Endothelial cell of umbilical vein (primary cell): ENCODE measurements around the gene BCAS3. TPM values are rescaled to one million over a fixed set of nuclear protein-coding genes. Genes with fewer than 3 reads are reported as not detected.

ENCODE experiments used
- BruUV-seq: library from RNA; stranded (reverse); fragments of 400-500 nt; replicated peaks from 2 replicates; lab custom pipeline; 2021; lab: Mats Ljungman, UMichigan
- CTCF ChIA-PET: fragments of 300-600, 350-600 bp; sonication (Branson Sonifier 250); formaldehyde crosslinking; loops from one replicate; lab custom pipeline; 2021; ENCODE audit warnings: antibody characterized with exemption, inconsistent platforms; lab: Charles Lee
- POLR2A ChIA-PET: fragments of 300-600, 350-600 bp; sonication (Branson Sonifier 250); formaldehyde crosslinking; loops from one replicate; lab custom pipeline; 2021; ENCODE audit warnings: antibody characterized with exemption, inconsistent platforms; lab: Charles Lee
- DNase-seq: peaks from one replicate; pipeline ENCODE4 v3.0.0-alpha.2; 2011; ENCODE audit warnings: low read depth, low spot score
- FAIRE-seq: peaks from 2 replicates; lab custom pipeline; 2011; peaks lifted over from hg19 to GRCh38; lab: Jason Lieb, UNC
- H2AFZ ChIP-seq: 2 replicates; pipeline ENCODE4 v1.6.0; 2012; ENCODE audit warnings: low read depth, low read length, control low read depth, inconsistent platforms
- H3K27ac ChIP-seq: 2 replicates; pipeline ENCODE4 v1.5.1; 2011; ENCODE audit warnings: low read depth, mild to moderate bottlenecking, control low read depth, low read length, moderate library complexity; ENCODE audit not compliant: insufficient read depth
- H3K27me3 ChIP-seq, 2 experiments: 2 replicates each; pipeline versions ENCODE4 v1.6.0 to v1.6.1; 2011; ENCODE audit warnings: low read length in 2 of 2, mixed read lengths in 1 of 2; ENCODE audit not compliant: control insufficient read depth in 2 of 2, insufficient read depth in 2 of 2
- H3K36me3 ChIP-seq, 2 experiments: 2 replicates in 1 of 2; 3 replicates in 1 of 2; pipeline ENCODE4 v1.5.1; 2011; ENCODE audit warnings: low read length in 2 of 2, mild to moderate bottlenecking in 1 of 2, moderate library complexity in 1 of 2; ENCODE audit not compliant: control insufficient read depth in 2 of 2, insufficient read depth in 2 of 2; ENCODE audit errors: extremely low read depth in 1 of 2
- H3K4me1 ChIP-seq: 3 replicates; pipeline ENCODE4 v1.5.1; 2011; ENCODE audit warnings: mild to moderate bottlenecking, low read length; ENCODE audit not compliant: control insufficient read depth, insufficient read depth; ENCODE audit errors: extremely low read depth
- H3K4me2 ChIP-seq: 2 replicates; pipeline ENCODE4 v1.6.1; 2011; ENCODE audit warnings: low read length, control low read depth, mixed read lengths; ENCODE audit not compliant: insufficient read depth
- H3K4me3 ChIP-seq, 3 experiments: fragments of 200-600 bp in 1 of 3; sonication (generic), shearing (Covaris generic) in 1 of 3; replicated peaks in 1 of 3; 2 replicates each; pipeline ENCODE4 v1.5.1; 2011 to 2016; ENCODE audit warnings: control low read depth in 3 of 3, low read length in 3 of 3, mild to moderate bottlenecking in 2 of 3, inconsistent platforms in 1 of 3, low read depth in 1 of 3, moderate library complexity in 1 of 3; ENCODE audit not compliant: insufficient read depth in 1 of 3
- H3K79me2 ChIP-seq: 2 replicates; pipeline ENCODE4 v1.6.0; 2012; ENCODE audit warnings: low read length, inconsistent platforms; ENCODE audit not compliant: control insufficient read depth, insufficient read depth
- H3K9ac ChIP-seq: replicated peaks from 2 replicates; pipeline ENCODE3; 2011; ENCODE audit warnings: low read length, control low read depth; ENCODE audit not compliant: insufficient read depth; ENCODE audit errors: extremely low read depth
- H3K9me1 ChIP-seq: replicated peaks from 3 replicates; pipeline ENCODE4 v1.6.0; 2011; ENCODE audit warnings: mild to moderate bottlenecking, low read length; ENCODE audit not compliant: control insufficient read depth, insufficient read depth; ENCODE audit errors: extremely low read depth
- H3K9me3 ChIP-seq: replicated peaks from 2 replicates; pipeline ENCODE4 v1.5.1; 2012; ENCODE audit warnings: low read length, inconsistent platforms; ENCODE audit not compliant: control insufficient read depth, insufficient read depth
- H4K20me1 ChIP-seq: replicated peaks from 2 replicates; pipeline ENCODE3; 2011; ENCODE audit warnings: mild to moderate bottlenecking, low read length; ENCODE audit not compliant: control insufficient read depth, insufficient read depth; ENCODE audit errors: extremely low read depth
- CTCF ChIP-seq, 2 donors: IDR thresholded peaks; 1 replicate in 1 of 2; 2 replicates in 1 of 2; pipeline ENCODE4 v1.5.1; 2011; ENCODE audit warnings: low read length in 2 of 2, mild to moderate bottlenecking in 2 of 2, moderate library complexity in 2 of 2, control low read depth in 1 of 2, inconsistent platforms in 1 of 2, low read depth in 1 of 2; ENCODE audit not compliant: insufficient read depth in 1 of 2; ENCODE audit errors: extremely low read depth in 1 of 2
- EZH2 ChIP-seq: IDR thresholded peaks from 2 replicates; pipeline ENCODE4 v1.6.1; 2012; ENCODE audit warnings: borderline replicate concordance, low read depth, mild to moderate bottlenecking, moderate library complexity, low read length, inconsistent platforms; ENCODE audit not compliant: severe bottlenecking
- JUN ChIP-seq: IDR thresholded peaks from 2 replicates; pipeline ENCODE4 v1.6.1; 2011; ENCODE audit warnings: borderline replicate concordance, low read depth; ENCODE audit not compliant: insufficient read length, insufficient read depth
- POLR2AphosphoS5 ChIP-seq: IDR thresholded peaks from 2 replicates; pipeline ENCODE4 v1.6.1; 2012; ENCODE audit warnings: low read depth, mild to moderate bottlenecking, control low read depth, low read length, moderate library complexity; ENCODE audit not compliant: insufficient read depth
- dilution Hi-C: fragments of 300-500 bp; cut with MboI; formaldehyde crosslinking; loops from one replicate; pipeline ENCODE4 v1.15.0; 2019; ENCODE audit warnings: low sequenced_read_pairs; ENCODE audit not compliant: extremely low pct_ligation_motif_present
- intact Hi-C: fragments of 100-400 bp; cut with micrococcal nuclease; formaldehyde crosslinking; loops from one replicate; pipeline ENCODE4 v1.10.0; 2022
- polyA plus RNA-seq, 4 experiments: library from polyadenylated mRNA; depleted of rRNA in 3 of 4; stranded (reverse) in 3 of 4; unstranded in 1 of 4; fragments of >200 nt; gene quantifications; 2 replicates each; pipeline versions ENCODE4 v1.2.1 to v1.2.3, GENCODE V29; 2011 to 2012; ENCODE audit warnings: missing spikeins in 1 of 4
- total RNA-seq: library from RNA; stranded (reverse); gene quantifications from 2 replicates; pipeline ENCODE4 v1.2.3, GENCODE V29; 2021

The BCAS3 gene
- total and polyA plus RNA-seq, 2 donors (not counting 3 experiments of a cell fraction or from before 2014, with no cell fraction given): 8.2 to 16.0 TPM

DNA sequence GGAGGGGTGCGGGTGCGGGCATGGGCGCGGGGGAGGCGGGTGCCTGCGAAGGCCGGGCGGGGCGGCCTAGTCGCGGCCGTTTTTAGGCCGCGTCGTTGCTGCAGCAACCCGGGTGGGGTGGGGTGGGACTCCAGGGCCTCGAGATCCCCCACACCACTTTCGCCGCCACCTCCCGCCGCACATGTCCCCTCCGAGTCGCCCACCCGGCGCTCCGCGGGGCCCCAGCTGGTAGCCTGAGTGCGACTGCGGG, 733.3 kb downstream of the BCAS3 start:
- POLR2A ChIA-PET: no interaction called here

GRCh38 chr17:61411261-61412142, 733.9 kb downstream of the BCAS3 start:
- FAIRE-seq (peak; percentile 35), DNase-seq (peak; percentile 20)
- intact Hi-C loops (loop anchor here (1.0 to 2.0 kb wide), 8 partner anchors 140 to 691 kb away; no protein-coding TSS in a partner anchor), dilution Hi-C loops (no loop called here)
- ChIA-PET POLR2A (no interaction called here), CTCF (interaction anchor here (0.6 to 6.4 kb wide), 46 partner anchors 10 to 768 kb away, joined by 3 to 87 read pairs (median 6); partner anchors contain the start of gene TBX2)
- no peak overlapping the region for H3K27ac ChIP-seq
- peaks cover 14% of the 10 kb centered on the region for H3K4me1 ChIP-seq
- H3K36me3 ChIP-seq: no peaks in the 10 kb centered on the region
- no peaks in the 10 kb centered on the region for H3K79me2 ChIP-seq
- peaks cover 42 to 45% of the 10 kb centered on the region in 2 experiments for H3K27me3 ChIP-seq
- TF ChIP-seq EZH2 (peak; percentile 42), CTCF (IDR thresholded peaks at IDR 0.05; ENCODE audit: extremely low read depth in 1 of 2, insufficient read depth in 1 of 2, low read depth in 1 of 2, low read length in 2 of 2) (peak in 1 of 2 donors; percentile 17), JUN (no peak)
- BruUV-seq: TSS peak; percentile 27
- peak overlapping the region; percentile 6 to 43 (median 31) for H3K4me3 ChIP-seq
- H3K9me1 ChIP-seq: no peaks in the 10 kb centered on the region
- peak overlapping the region; percentile 77 for H2AFZ ChIP-seq
- no peaks in the 10 kb centered on the region for H4K20me1 ChIP-seq
- H3K9me3 ChIP-seq: no peaks in the 10 kb centered on the region
- no peak overlapping the region for H3K9ac ChIP-seq
- peak overlapping the region; percentile 55 for H3K4me2 ChIP-seq

More for the DNA sequence above, 733.3 kb downstream of the BCAS3 start:
- Histone ChIP-seq H3K4me1 (peaks cover 14% of the 10 kb centered on the region), H3K9me1 (no peaks in the 10 kb centered on the region), H3K27ac (no peak overlapping the region), H2AFZ (peak overlapping the region; percentile 77), H4K20me1 (no peaks in the 10 kb centered on the region), H3K36me3 (no peaks in the 10 kb centered on the region), H3K79me2 (no peaks in the 10 kb centered on the region), H3K9ac (no peak overlapping the region), H3K9me3 (no peaks in the 10 kb centered on the region), H3K27me3 (peaks cover 47 to 50% of the 10 kb centered on the region in 2 experiments), H3K4me3 (peak overlapping the region in 1 of 3 experiments; percentile 31), H3K4me2 (no peak overlapping the region)
- no peak for DNase-seq
- no peak for FAIRE-seq
- dilution Hi-C loops: no loop called here
- no TSS peak for BruUV-seq
- intact Hi-C loops: no loop called here
- TF ChIP-seq POLR2AphosphoS5: peak; percentile 3
- TF ChIP-seq EZH2: no peak
- CTCF ChIA-PET: interaction anchor here (1.1 to 6.4 kb wide), 8 partner anchors 10 to 699 kb away, joined by 4 to 53 read pairs (median 12); no protein-coding TSS in a partner anchor
